ENCODE data around the gene AMD1. TPM values are rescaled to one million over a fixed set of nuclear protein-coding genes. Genes with fewer than 3 reads are reported as not detected.
"Not testable (repeated sequence)": the region's sequence is repeated elsewhere in the genome, so short reads cannot be mapped to it uniquely, and the experiment has no call there.

The AMD1 gene
- total and polyA plus RNA-seq, 7 donors: 19.2 to 73.1 (median 40.3) TPM

DNA sequence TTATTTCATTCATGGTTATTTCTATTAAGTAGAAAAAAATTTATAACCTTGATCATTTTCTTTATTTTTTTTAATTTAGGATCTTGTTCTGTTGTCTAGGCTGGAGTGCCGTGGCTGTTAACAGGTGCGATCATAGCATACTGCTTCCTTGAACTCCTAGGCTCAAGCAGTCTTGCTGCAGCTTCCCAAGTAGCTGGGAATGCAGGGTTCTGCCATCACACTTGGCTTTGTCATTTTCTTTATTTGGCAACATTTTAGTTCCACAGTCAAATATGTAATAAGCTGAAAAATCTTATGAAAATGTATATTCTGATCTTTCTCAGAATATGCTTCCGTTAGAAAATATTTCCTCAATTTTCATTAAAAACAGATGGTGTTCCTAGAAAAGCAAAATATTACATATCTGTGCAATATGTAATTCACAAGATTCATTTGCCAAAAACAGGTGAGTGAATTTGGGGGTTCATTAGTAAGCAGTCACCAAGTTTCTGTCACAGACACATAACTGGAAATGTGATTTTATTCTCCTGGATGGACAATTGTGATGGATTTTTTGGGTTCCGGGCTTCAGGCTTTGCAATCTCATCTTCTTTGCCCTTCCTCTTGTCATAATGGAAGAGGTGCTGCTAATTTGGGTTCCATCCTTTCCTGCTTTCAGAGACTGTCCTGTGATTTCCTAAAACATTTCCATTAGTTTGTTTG is 21.5 kb downstream of the AMD1 start:
- Histone ChIP-seq H3K27me3 (ENCODE audit: insufficient read depth in 3 of 3, low read length in 2 of 3) (no peaks in the 10 kb centered on the region), H3K27ac (no peak overlapping the region), H3K4me3 (no peak overlapping the region), H3K4me1 (no peaks in the 10 kb centered on the region), H3K36me3 (ENCODE audit: insufficient read depth in 1 of 2, low read depth in 1 of 2) (peaks cover 4 to 74% of the 10 kb centered on the region in 2 donors), H3K9me3 (no peaks in the 10 kb centered on the region)
- WGBS, 3 donors: 91 to 97% (median 97%) methylated on average over 4 of the region's 4 CpGs
- ATAC-seq: no peak
- TF ChIP-seq, protein P1, sequence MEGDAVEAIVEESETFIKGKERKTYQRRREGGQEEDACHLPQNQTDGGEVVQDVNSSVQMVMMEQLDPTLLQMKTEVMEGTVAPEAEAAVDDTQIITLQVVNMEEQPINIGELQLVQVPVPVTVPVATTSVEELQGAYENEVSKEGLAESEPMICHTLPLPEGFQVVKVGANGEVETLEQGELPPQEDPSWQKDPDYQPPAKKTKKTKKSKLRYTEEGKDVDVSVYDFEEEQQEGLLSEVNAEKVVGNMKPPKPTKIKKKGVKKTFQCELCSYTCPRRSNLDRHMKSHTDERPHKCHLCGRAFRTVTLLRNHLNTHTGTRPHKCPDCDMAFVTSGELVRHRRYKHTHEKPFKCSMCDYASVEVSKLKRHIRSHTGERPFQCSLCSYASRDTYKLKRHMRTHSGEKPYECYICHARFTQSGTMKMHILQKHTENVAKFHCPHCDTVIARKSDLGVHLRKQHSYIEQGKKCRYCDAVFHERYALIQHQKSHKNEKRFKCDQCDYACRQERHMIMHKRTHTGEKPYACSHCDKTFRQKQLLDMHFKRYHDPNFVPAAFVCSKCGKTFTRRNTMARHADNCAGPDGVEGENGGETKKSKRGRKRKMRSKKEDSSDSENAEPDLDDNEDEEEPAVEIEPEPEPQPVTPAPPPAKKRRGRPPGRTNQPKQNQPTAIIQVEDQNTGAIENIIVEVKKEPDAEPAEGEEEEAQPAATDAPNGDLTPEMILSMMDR (IDR thresholded peaks at IDR 0.05): no peak
- intact Hi-C loops (cut with DNase I): no loop called here
- DNase-seq: no peak

DNA sequence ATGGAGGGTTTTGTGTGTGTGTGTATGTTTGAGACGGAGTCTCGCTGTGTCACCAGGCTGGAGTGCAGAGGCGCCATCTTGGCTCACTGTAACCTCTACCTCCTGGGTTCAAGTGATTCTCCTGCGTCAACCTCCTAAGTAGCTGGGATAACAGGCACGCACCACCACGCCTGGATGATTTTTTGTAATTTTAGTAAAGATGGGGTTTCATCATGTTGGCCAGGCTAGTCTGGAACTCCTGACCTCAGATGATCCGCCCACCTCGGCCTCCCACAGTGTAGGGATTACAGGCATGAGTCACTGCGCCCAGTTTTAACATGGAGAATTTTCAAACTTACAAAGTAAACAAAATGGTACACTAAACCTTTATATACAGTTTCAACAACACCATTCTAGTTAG is 22.8 kb downstream of the AMD1 start:
- DNase-seq (no peak), ATAC-seq (peak in 2 of 4 donors; percentile 38 to 45)
- 96 to 97% (median 96%) methylated on average over 9 of the region's 9 CpGs for WGBS, 3 donors
- Histone ChIP-seq H3K27ac (no peak overlapping the region), H3K4me3 (no peak overlapping the region), H3K36me3 (ENCODE audit: insufficient read depth in 1 of 2, low read depth in 1 of 2) (peaks cover 4 to 60% of the 10 kb centered on the region in 2 donors), H3K9me3 (no peaks in the 10 kb centered on the region), H3K27me3 (ENCODE audit: insufficient read depth in 3 of 3, low read length in 2 of 3) (no peaks in the 10 kb centered on the region), H3K4me1 (no peaks in the 10 kb centered on the region)
- intact Hi-C loops (cut with DNase I): no loop called here
- TF ChIP-seq, protein P1 (IDR thresholded peaks at IDR 0.05): no peak

DNA sequence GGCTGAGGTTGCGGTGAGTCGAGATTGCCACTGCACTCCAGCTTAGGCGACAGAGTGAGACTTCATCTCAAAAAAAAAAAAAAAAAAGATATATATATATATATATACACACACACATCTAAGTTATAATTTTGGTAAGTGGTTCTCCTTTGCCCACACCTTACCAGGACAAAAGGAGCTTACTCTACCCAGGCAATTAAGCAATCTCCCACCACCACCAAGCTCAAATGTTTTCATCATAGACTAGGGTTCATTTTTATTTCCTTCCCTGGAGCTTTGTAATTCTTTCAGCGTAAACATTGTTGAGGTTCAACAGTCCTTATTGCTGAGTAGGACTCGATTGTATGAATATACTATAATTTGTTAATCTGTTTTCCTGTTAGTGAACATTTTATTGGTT is 23.5 kb downstream of the AMD1 start:
- DNase-seq (no peak), ATAC-seq (no peak)
- Histone ChIP-seq H3K27ac (no peak overlapping the region), H3K4me1 (no peaks in the 10 kb centered on the region), H3K9me3 (no peaks in the 10 kb centered on the region), H3K36me3 (ENCODE audit: insufficient read depth in 1 of 2, low read depth in 1 of 2) (peaks cover 4 to 54% of the 10 kb centered on the region in 2 donors), H3K4me3 (no peak overlapping the region), H3K27me3 (ENCODE audit: insufficient read depth in 3 of 3, low read length in 2 of 3) (no peaks in the 10 kb centered on the region)
- 93 to 98% (median 95%) methylated on average over 5 of the region's 5 CpGs for WGBS, 3 donors
- intact Hi-C loops (cut with DNase I): no loop called here
- TF ChIP-seq, protein P1 (IDR thresholded peaks at IDR 0.05): no peak

DNA sequence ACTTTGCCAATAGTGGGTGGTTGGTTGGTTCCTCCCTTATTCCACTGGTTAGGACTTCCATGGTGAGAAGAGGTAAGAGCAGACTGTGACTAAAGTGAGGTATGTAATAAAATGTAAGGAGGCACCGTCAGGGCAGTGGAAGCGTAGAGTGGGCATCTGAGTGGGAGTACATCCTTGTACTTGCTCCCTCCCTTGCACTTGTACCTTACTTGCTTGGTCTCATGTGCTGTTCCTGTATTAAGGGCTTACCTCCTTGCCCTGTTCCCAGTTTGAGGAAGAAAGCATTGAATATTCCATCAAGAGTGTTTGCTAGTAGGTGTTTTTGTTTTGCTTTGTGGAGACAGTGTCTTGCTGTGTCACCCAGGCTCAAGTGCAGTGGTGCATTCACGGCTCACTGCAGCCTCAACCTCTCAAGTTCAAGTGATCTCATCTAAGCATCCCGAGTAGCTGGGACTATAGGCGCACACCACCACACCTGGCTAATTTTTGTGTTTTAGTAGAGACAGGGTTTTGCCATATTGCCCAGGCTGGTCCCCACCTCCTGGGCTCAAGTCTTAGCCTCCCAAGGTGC is 25.5 kb downstream of the AMD1 start:
- no peak overlapping the region for H3K4me3 ChIP-seq
- peaks cover 1% of the 10 kb centered on the region for H3K9me3 ChIP-seq
- no peak overlapping the region for H3K27ac ChIP-seq
- DNase-seq (no peak), ATAC-seq (peak in 1 of 4 donors; percentile 21)
- peaks cover 4 to 34% of the 10 kb centered on the region in 2 donors for H3K36me3 ChIP-seq (ENCODE audit: insufficient read depth in 1 of 2, low read depth in 1 of 2)
- WGBS, 3 donors: 90 to 96% (median 93%) methylated on average over 5 of the region's 5 CpGs
- H3K4me1 ChIP-seq: no peaks in the 10 kb centered on the region
- H3K27me3 ChIP-seq (ENCODE audit: insufficient read depth in 3 of 3, low read length in 2 of 3): no peaks in the 10 kb centered on the region
- intact Hi-C loops (cut with DNase I): no loop called here
- TF ChIP-seq, protein P1 (IDR thresholded peaks at IDR 0.05): no peak

DNA sequence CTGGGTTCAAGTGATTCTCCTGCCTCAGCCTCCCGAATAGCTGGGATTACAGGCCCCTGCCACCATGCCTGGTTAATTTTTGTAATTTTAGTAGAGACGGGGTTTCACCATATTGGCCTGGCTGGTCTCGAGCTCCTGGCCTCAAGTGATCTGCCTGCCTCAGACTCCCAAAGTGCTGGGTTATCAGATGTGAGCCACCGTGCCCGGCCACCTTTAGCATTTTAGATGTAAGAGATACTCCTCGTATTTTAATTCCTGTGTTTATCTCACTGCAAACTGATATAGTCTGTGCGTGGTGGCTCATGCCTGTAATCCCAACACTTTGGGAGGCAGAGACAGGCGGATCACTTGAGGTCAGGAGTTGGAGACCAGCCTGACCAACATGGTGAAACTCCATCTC is 27.0 kb downstream of the AMD1 start:
- H3K4me3 ChIP-seq; H3K4me1 ChIP-seq; DNase-seq; intact Hi-C loops (cut with DNase I); H3K27ac ChIP-seq; ATAC-seq; H3K27me3 ChIP-seq (ENCODE audit: insufficient read depth in 3 of 3, low read length in 2 of 3); H3K9me3 ChIP-seq: not testable (repeated sequence)
- peaks cover 4 to 19% of the 10 kb centered on the region in 2 donors for H3K36me3 ChIP-seq (ENCODE audit: insufficient read depth in 1 of 2, low read depth in 1 of 2)
- 82 to 90% (median 86%) methylated on average over 8 of the region's 8 CpGs for WGBS, 3 donors
